Measurements from ENCODE around the gene KLF7.

The KLF7 gene

GRCh38 chr2:207165121-207166038 lies at the start of gene KLF7:
KLF7 (minus strand) TSS chr2:207165948; CDS start chr2:207165568, 380 bp downstream.
- DNase-seq (ENCODE audit: low spot score) (peak; percentile 29), FAIRE-seq (no peak)

- DNase-seq (ENCODE audit: low spot score) (no peak), FAIRE-seq (no peak)
Measured at GRCh38 chr2:207215308-207215707, 49.6 kb upstream of the KLF7 start.

DNA sequence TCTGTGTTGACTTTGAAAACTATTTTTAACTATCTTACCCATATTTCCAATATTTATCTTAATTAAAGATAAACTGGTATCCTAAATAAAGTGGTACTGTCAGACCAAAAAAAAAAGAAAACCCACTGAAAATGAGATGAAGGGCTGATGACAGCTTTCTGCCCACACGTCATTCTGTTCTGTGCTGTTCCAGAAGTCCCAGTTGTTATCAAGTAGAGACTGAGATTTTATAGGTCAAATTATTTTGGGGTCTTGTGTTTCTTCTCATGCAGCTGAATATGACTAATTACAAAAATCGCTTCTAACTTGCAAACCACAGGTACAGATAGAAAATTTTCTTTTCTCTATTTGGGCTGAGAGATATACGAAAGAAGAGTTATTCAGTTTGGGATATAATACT lies 48.7 kb upstream of the KLF7 start:
- no peak for FAIRE-seq
- DNase-seq (ENCODE audit: low spot score) = no peak

- DNase-seq (ENCODE audit: low spot score) = no peak
- no peak for FAIRE-seq
Measured at GRCh38 chr2:207206011-207206410, 40.3 kb upstream of the KLF7 start.

DNA sequence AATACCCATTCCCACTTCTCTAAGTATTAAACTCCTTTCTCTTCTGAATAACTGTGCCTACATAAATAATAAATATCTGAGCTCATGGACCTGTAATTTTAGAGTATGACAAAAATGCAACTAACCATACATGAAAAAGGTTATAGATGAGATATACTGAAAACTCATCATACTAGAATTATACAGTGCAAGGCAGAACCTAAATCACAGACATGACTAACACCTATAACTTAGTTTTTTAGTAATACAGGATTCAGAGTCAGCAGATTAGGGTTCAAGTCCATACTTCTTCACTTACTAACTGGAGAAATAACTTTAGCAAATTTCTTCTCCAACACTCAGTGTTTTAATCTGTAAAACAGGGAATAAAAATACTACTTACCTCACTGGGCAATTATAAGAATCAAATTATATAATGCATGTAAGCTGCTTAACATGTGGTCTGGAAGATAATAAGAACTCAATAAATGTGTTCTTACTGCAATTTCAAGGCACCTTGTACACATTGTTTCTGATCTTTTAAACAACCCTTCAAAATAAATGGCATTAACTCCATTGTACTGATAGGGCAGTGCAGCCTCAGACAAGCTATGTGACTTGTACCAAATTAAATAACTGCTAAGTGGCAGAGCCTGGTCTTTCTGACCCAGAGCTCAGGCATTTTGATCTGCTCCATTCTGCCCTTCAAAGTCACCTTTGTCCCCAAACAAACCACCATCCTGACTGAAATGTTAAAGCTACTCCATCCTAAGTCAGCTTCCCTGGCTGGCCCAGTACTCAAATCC lies 39.6 kb upstream of the KLF7 start:
- FAIRE-seq = no peak
- no peak for DNase-seq (ENCODE audit: low spot score)

DNA sequence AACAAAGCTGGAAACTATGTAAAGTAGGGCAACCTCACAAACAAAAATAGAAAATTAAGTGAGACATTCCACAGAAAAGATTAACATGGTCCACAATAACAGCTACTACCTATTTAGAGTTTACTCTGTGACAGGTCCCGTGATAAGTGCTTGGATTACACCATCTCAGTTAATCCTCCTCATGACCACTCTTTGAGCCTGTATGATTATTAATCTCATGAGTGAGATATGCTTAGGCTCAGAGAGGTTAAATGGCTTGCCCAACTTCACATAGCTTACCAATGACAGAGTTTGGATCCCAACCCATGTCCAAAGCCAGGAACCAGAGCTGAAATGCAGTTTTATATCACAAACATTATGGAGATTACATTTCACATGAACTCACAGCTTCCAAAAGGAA lies 37.3 kb upstream of the KLF7 start:
- FAIRE-seq (no peak), DNase-seq (ENCODE audit: low spot score) (no peak)

GRCh38 chr2:207202645-207203044 lies 36.9 kb upstream of the KLF7 start:
- DNase-seq (ENCODE audit: low spot score) = peak; percentile 31
- no peak for FAIRE-seq

GRCh38 chr2:207201416-207201815 lies 35.7 kb upstream of the KLF7 start:
- FAIRE-seq = no peak
- DNase-seq (ENCODE audit: low spot score) = no peak

DNA sequence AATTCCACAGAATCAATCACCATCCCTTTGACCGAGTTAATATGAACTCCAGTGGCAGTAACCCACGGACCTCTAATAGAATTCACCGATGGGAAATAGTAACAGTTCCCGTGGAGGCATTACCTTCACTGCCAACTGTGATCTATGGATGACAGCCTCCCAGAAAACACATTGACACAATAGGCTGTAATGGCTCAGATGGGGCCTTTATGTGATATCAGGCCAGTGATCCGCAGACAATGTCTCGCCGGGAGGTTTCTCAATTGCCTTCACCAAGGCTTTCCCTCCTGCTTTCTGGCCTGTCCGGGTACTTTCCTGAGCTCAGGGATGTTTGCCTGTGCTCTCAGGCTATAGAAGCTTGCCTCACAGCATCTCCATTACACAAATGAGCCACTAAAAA lies 34.4 kb upstream of the KLF7 start:
- FAIRE-seq (no peak), DNase-seq (ENCODE audit: low spot score) (no peak)

DNA sequence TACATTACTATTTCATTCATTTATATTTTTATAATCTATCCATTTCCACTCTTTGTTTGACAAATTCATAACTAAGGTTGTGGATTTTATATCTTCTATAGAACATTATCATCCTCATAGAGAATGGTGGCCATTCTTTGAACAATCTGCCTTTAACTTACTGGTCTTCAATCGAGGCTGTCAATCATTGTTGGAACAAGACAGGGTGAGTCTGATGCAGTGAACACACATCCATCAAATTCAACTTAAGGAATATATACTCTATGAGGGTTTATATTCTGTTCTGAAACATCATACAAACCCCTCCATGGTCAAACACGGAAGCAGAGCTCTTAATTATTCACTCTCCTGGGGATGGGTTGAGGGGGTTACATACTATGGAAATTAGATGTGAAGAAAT lies 28.3 kb upstream of the KLF7 start:
- FAIRE-seq = no peak
- no peak for DNase-seq (ENCODE audit: low spot score)

DNA sequence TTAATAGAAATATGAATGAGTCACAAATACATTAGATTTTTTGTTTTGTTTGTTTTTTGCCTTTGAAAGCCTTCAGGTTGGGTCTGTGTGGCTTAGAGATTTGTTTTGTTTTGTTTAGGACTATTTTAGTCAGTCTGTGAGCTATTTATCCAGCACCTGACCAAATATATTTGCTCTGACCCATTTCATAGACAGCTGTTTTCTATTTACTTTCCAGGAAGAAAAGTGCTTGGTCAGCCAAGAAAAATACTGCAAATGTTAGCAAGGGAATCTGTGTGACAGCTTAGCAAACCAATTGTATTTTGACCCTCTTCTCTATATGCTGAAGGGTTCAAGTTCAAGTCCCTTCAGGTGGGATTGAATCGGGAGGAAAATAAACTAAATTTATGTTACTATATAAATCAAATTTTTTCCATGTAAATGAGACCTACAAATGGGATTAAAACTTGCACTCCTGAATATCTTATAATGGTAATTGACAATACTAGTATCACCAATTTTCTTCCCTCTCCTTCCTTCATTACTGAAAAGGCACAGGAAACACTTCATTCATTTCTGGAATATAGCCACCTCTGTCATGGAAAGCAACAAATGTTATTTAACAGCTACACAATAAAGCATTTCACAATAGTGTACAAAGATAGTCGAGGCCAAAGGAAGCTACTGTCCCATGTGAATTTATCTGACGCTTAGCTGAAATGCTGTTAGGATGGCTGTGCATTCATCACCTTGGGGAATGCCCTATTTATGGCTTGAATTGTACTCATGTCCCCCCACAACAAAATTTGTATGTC lies 23.1 kb upstream of the KLF7 start:
- FAIRE-seq (no peak), DNase-seq (ENCODE audit: low spot score) (no peak)

GRCh38 chr2:207185372-207185771 lies 19.6 kb upstream of the KLF7 start:
- no peak for FAIRE-seq
- no peak for DNase-seq (ENCODE audit: low spot score)

- no peak for FAIRE-seq
- no peak for DNase-seq (ENCODE audit: low spot score)
Measured at GRCh38 chr2:207184768-207185167, 19.0 kb upstream of the KLF7 start.

- no peak for FAIRE-seq
- DNase-seq (ENCODE audit: low spot score) = peak; percentile 17
Measured at GRCh38 chr2:207184348-207184747, 18.6 kb upstream of the KLF7 start.

DNA sequence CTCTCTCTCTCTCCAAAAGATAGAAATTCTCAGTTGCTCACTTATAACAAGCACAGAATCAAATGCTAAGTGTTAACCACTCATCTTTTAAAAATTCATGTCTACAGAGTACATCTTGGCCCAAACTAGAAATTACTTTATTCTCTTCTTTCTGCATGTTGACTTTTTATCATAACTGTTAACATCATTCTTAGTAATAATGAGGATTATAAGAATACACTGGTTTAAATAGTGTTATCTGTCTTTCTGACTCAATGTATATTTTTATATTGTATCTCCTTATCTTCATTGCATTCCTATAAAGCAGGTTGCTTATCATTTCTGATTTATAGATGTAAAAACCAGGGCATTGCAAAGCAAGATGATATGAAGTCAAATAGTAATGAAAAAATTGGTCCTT lies 17.8 kb upstream of the KLF7 start:
- no peak for DNase-seq (ENCODE audit: low spot score)
- no peak for FAIRE-seq

- DNase-seq (ENCODE audit: low spot score) = no peak
Measured at GRCh38 chr2:207182911-207183310, 17.2 kb upstream of the KLF7 start.

GRCh38 chr2:207181526-207182274 lies 16.0 kb upstream of the KLF7 start:
- FAIRE-seq (no peak), DNase-seq (ENCODE audit: low spot score) (no peak)

More at GRCh38 chr2:207182911-207183310, 17.2 kb upstream of the KLF7 start:
- FAIRE-seq = no peak

DNA sequence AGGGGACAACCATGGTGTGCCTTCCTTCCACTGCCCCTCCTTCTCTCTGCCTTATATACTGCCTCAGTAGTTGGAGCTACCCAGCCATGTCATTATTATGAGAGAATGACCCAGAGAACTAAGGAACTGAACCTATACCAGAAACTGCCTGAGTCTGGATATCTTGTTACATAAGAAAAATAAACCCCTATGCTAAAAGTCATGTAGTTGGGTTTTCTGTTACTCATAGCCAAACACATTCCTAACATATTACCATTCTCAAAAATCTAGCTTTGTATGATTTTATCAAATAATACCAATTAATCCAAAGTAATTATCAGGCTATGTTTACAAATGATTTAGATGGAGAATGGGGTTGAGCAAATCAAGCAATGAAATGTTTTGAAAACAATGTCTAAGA lies 15.0 kb upstream of the KLF7 start:
- FAIRE-seq (no peak), DNase-seq (ENCODE audit: low spot score) (no peak)

- DNase-seq (ENCODE audit: low spot score) (no peak), FAIRE-seq (no peak)
Measured at GRCh38 chr2:207176247-207176646, 10.5 kb upstream of the KLF7 start.

- FAIRE-seq = no peak
Measured at GRCh38 chr2:207173641-207174040, 7.9 kb upstream of the KLF7 start.

More at GRCh38 chr2:207173641-207174040, 7.9 kb upstream of the KLF7 start:
- no peak for DNase-seq (ENCODE audit: low spot score)
